Osteoblast (primary cell): ENCODE results near the gene HIF3A. TPM values are rescaled to one million over a fixed set of nuclear protein-coding genes. Genes with fewer than 3 reads are reported as not detected.

Experiments
- DNase-seq: peaks from one replicate; pipeline ENCODE4 v3.0.0; 2011; ENCODE audit warnings: low spot score, mixed read lengths; ENCODE audit not compliant: insufficient read length; ENCODE audit errors: missing footprints
- H2AFZ ChIP-seq: 2 replicates; pipeline ENCODE4 v1.6.0; 2011; ENCODE audit warnings: mild to moderate bottlenecking, low read length
- H3K27ac ChIP-seq: 2 replicates; pipeline ENCODE4 v1.5.1; 2011; ENCODE audit warnings: mild to moderate bottlenecking, low read depth, low read length, moderate library complexity
- H3K27me3 ChIP-seq: 2 replicates; pipeline ENCODE4 v1.6.0; 2012; ENCODE audit warnings: mild to moderate bottlenecking, control low read depth, inconsistent platforms, low read length, moderate library complexity; ENCODE audit not compliant: insufficient read depth
- H3K36me3 ChIP-seq: 2 replicates; pipeline ENCODE4 v1.5.1; 2011; ENCODE audit warnings: mild to moderate bottlenecking, low read length, control low read depth, moderate library complexity; ENCODE audit not compliant: insufficient read depth
- H3K4me1 ChIP-seq: 2 replicates; pipeline ENCODE4 v1.5.1; 2011; ENCODE audit warnings: mild to moderate bottlenecking, low read length, control low read depth, moderate library complexity; ENCODE audit not compliant: insufficient read depth
- H3K4me2 ChIP-seq: 2 replicates; pipeline ENCODE4 v1.6.0; 2011; ENCODE audit warnings: mild to moderate bottlenecking, low read length; ENCODE audit not compliant: insufficient read depth
- H3K4me3 ChIP-seq: fragments of 200-600 bp; sonication (generic); 3 replicates; pipeline ENCODE4 v1.5.1; 2012; ENCODE audit warnings: mild to moderate bottlenecking, low read length, inconsistent platforms; ENCODE audit not compliant: insufficient read depth
- H3K79me2 ChIP-seq: 2 replicates; pipeline ENCODE4 v1.6.0; 2012; ENCODE audit warnings: mild to moderate bottlenecking, low read length, control low read depth, inconsistent platforms; ENCODE audit not compliant: insufficient read depth
- H3K9me3 ChIP-seq: 2 replicates; pipeline ENCODE4 v1.5.1; 2011; ENCODE audit warnings: low read depth, low read length, control low read depth
- H4K20me1 ChIP-seq: 2 replicates; pipeline ENCODE4 v1.6.0; 2012; ENCODE audit warnings: mild to moderate bottlenecking, low read length, control low read depth; ENCODE audit not compliant: insufficient read depth
- CTCF ChIP-seq: IDR thresholded peaks from 2 replicates; pipeline ENCODE4 v1.5.1; 2011; ENCODE audit warnings: mild to moderate bottlenecking, low read depth, low read length, moderate library complexity; ENCODE audit errors: extremely low read depth
- total RNA-seq: library from RNA; depleted of rRNA; stranded (reverse); fragments of >200 nt; gene quantifications from 2 replicates; pipeline ENCODE4 v1.2.3, GENCODE V29; 2012

The HIF3A gene
- total RNA-seq, 1 donor = not detected

GRCh38 chr19:46386996-46387712, 90.3 kb downstream of the HIF3A start:
- Histone ChIP-seq H2AFZ (no peak overlapping the region), H3K4me3 (no peak overlapping the region), H4K20me1 (peaks cover 4% of the 10 kb centered on the region), H3K4me2 (no peak overlapping the region), H3K79me2 (peaks cover under 1% of the 10 kb centered on the region), H3K4me1 (peaks cover 4% of the 10 kb centered on the region), H3K36me3 (peaks cover 50% of the 10 kb centered on the region), H3K27ac (no peak overlapping the region), H3K27me3 (no peaks in the 10 kb centered on the region), H3K9me3 (no peaks in the 10 kb centered on the region)
- DNase-seq = no peak
- TF ChIP-seq CTCF = no peak

- Histone ChIP-seq H3K4me3 (no peak overlapping the region), H3K9me3 (no peaks in the 10 kb centered on the region), H3K27ac (no peak overlapping the region), H4K20me1 (peaks cover 5% of the 10 kb centered on the region), H3K27me3 (no peaks in the 10 kb centered on the region), H2AFZ (no peak overlapping the region), H3K4me2 (no peak overlapping the region), H3K36me3 (peaks cover 45% of the 10 kb centered on the region), H3K79me2 (no peaks in the 10 kb centered on the region), H3K4me1 (peaks cover 10% of the 10 kb centered on the region)
- no peak for TF ChIP-seq CTCF
- no peak for DNase-seq
Observed at GRCh38 chr19:46387713-46388130, 90.9 kb downstream of the HIF3A start.

GRCh38 chr19:46388311-46389095, 91.7 kb downstream of the HIF3A start:
- DNase-seq = no peak
- Histone ChIP-seq H3K27me3 (no peaks in the 10 kb centered on the region), H3K27ac (no peak overlapping the region), H3K36me3 (peaks cover 45% of the 10 kb centered on the region), H3K4me2 (no peak overlapping the region), H3K79me2 (no peaks in the 10 kb centered on the region), H3K4me1 (peaks cover 14% of the 10 kb centered on the region), H4K20me1 (peaks cover 5% of the 10 kb centered on the region), H3K9me3 (no peaks in the 10 kb centered on the region), H3K4me3 (no peak overlapping the region), H2AFZ (no peak overlapping the region)
- no peak for TF ChIP-seq CTCF
